H1 (cell line): ENCODE measurements around the gene ASCL5. TPM values are rescaled to one million over a fixed set of nuclear protein-coding genes. Genes with fewer than 3 reads are reported as not detected.

Experiments used
- CBX5 ChIP-seq: fragments of 300-800, 300-1000 bp; sonication (generic); IDR thresholded peaks from 2 replicates; pipeline ENCODE4 v1.7.1; 2016; ENCODE audit warnings: antibody characterized with exemption, low read length, low read depth
- CHD7 ChIP-seq: fragments of 300-600 bp; sonication (generic); IDR thresholded peaks from 2 replicates; pipeline ENCODE4 v1.7.1; 2012; ENCODE audit warnings: low read length, moderate library complexity, mild to moderate bottlenecking, inconsistent platforms; ENCODE audit not compliant: insufficient replicate concordance
- EGR1 ChIP-seq: IDR thresholded peaks from 2 replicates; pipeline ENCODE4 v1.6.1; 2011; ENCODE audit warnings: low read depth, low read length, borderline replicate concordance
- KDM1A ChIP-seq: fragments of 200-600, 300-600 bp; sonication (generic); IDR thresholded peaks from 2 replicates; pipeline ENCODE4 v1.7.1; 2016; ENCODE audit warnings: mild to moderate bottlenecking, low read length, borderline replicate concordance
- NANOG ChIP-seq: IDR thresholded peaks from 2 replicates; pipeline ENCODE4 v1.6.1; 2011; ENCODE audit warnings: low read length, low read depth, mild to moderate bottlenecking, inconsistent platforms; ENCODE audit not compliant: insufficient read depth, poor library complexity, severe bottlenecking
- RNF2 ChIP-seq: fragments of 200-900, 300-1000 bp; sonication (generic); IDR thresholded peaks from 2 replicates; pipeline ENCODE4 v1.7.1; 2016; ENCODE audit warnings: borderline replicate concordance, low read depth, mild to moderate bottlenecking, antibody characterized with exemption, low read length; ENCODE audit not compliant: poor library complexity, severe bottlenecking; ENCODE audit errors: missing control alignments
- SAP30 ChIP-seq: fragments of 300-600 bp; sonication (generic); IDR thresholded peaks from 2 replicates; pipeline ENCODE4 v1.7.1; 2012; ENCODE audit warnings: low read length, moderate library complexity, mild to moderate bottlenecking, inconsistent platforms; ENCODE audit not compliant: insufficient read depth, insufficient replicate concordance
- SRF ChIP-seq: IDR thresholded peaks from 2 replicates; pipeline ENCODE4 v1.6.1; 2011; ENCODE audit warnings: mild to moderate bottlenecking, low read depth, low read length, moderate library complexity
- SUZ12 ChIP-seq: fragments of 200-600 bp; sonication (generic); IDR thresholded peaks from 2 replicates; pipeline ENCODE4 v1.6.1; 2012; ENCODE audit warnings: mild to moderate bottlenecking, inconsistent platforms, low read length, moderate library complexity, mixed read lengths
- USF2 ChIP-seq: IDR thresholded peaks from 2 replicates; pipeline ENCODE4 v1.6.1; 2011; ENCODE audit warnings: low read length, improper control_type of control experiment
- polyA plus RNA-seq, 7 experiments: library from polyadenylated mRNA; depleted of rRNA in 3 of 7; stranded (reverse) in 5 of 7; unstranded in 2 of 7; fragments of >200 nt in 5 of 7; fragments of 200-250 nt in 2 of 7; gene quantifications; 1 replicate in 5 of 7; 2 replicates in 1 of 7; 4 replicates in 1 of 7; pipeline versions ENCODE4 v1.2.1 to v1.2.3, GENCODE V29; 2011 to 2013; ENCODE audit warnings: missing spikeins in 2 of 7, mixed read lengths in 2 of 7
- total RNA-seq: library from RNA; stranded (reverse); fragmentation: NEBNext Ultra II Directional; extraction: Animal tissue kit (Norgen Biotek cat#: 25700); gene quantifications from 2 replicates; pipeline ENCODE4 v1.2.1, GENCODE V29; 2021

ASCL5 gene
- total and polyA plus RNA-seq, 2 of the 8 experiments (the other 6 are each of a cell fraction or from before 2014, with no cell fraction given): 0.29 to 0.41 TPM

DNA sequence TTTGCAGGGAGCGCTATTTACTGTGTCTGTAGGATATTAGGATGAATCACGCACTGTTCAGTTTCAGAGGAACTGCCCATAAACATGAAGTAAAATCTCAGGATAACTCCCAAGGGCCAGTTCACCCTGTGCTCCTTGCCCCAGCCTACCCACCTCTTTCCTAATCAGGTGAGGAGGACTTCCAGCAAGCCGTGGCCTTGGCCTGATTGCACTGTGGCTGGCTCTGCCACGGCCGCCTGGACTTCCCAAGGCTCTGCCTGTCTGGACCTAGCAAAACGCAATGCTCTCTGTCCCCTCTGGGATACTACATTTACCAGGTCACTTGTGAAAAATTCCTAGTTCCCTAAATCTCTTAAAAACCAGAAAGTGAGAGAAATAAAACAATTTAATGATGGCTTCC is 7.4 kb upstream of the ASCL5 start (continued):
- no peak for TF ChIP-seq CHD7
- TF ChIP-seq SAP30: no peak
- TF ChIP-seq SUZ12: no peak
- TF ChIP-seq EGR1: no peak
- TF ChIP-seq NANOG: no peak
- TF ChIP-seq KDM1A: no peak
- no peak for TF ChIP-seq CBX5
- TF ChIP-seq RNF2: no peak
- no peak for TF ChIP-seq USF2
- no peak for TF ChIP-seq SRF
